Testis (tissue), 2 donors: ENCODE data around the gene ZNF497.

ENCODE experiments used
- POLR2A ChIP-seq: fragments of 450-650 bp; IDR thresholded peaks from one replicate; pipeline ENCODE4 v1.6.1; 2017; ENCODE audit warnings: antibody characterized with exemption, mild to moderate bottlenecking, moderate library complexity
- TF ChIP-seq, protein P1 (sequence below), 3 experiments: fragments of 450-650 bp in 2 of 3; fragments of 200-600 bp in 1 of 3; sonication (generic) in 1 of 3; IDR thresholded peaks; one replicate each; pipeline ENCODE4 v1.5.1; 2016 to 2019; ENCODE audit warnings: antibody characterized with exemption in 3 of 3, mild to moderate bottlenecking in 2 of 3, moderate library complexity in 1 of 3

DNA sequence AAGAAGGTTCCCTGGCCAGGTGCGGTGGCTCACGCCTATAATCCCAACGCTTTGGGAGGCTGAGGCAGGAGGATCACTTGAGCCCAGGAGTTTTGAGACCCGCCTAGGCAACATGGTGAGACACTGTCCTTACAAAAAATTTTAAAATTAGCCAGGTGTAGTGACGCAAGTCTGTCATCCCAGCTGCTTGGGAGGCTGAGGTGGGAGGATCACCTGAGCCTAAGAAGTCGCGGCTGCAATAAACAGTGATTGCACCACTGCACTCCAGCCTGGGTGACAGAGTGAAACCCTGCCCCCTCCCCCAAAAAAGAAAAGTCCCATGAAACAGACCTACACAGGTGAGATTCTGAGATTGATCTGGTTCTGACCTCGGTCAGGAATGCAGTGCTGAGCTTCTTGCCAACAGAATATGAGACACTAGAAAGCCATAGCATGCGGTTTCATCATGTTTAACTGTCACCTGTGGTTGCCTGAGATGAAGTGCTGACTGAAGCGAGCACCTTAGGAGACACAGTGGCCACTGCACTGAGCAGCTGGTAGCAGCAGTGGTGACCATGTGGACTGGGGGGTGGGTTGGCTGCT, 7.2 kb downstream of the ZNF497 start:
- TF ChIP-seq, protein P1, sequence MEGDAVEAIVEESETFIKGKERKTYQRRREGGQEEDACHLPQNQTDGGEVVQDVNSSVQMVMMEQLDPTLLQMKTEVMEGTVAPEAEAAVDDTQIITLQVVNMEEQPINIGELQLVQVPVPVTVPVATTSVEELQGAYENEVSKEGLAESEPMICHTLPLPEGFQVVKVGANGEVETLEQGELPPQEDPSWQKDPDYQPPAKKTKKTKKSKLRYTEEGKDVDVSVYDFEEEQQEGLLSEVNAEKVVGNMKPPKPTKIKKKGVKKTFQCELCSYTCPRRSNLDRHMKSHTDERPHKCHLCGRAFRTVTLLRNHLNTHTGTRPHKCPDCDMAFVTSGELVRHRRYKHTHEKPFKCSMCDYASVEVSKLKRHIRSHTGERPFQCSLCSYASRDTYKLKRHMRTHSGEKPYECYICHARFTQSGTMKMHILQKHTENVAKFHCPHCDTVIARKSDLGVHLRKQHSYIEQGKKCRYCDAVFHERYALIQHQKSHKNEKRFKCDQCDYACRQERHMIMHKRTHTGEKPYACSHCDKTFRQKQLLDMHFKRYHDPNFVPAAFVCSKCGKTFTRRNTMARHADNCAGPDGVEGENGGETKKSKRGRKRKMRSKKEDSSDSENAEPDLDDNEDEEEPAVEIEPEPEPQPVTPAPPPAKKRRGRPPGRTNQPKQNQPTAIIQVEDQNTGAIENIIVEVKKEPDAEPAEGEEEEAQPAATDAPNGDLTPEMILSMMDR (IDR thresholded peaks at IDR 0.05): no peak
- no peak for TF ChIP-seq POLR2A
